Measurements from ENCODE around the gene GOLGA6L22.
"Not testable (repeated sequence)": the region's sequence is repeated elsewhere in the genome, so short reads cannot be mapped to it uniquely, and the experiment has no call there.

GOLGA6L22 gene, protein sequence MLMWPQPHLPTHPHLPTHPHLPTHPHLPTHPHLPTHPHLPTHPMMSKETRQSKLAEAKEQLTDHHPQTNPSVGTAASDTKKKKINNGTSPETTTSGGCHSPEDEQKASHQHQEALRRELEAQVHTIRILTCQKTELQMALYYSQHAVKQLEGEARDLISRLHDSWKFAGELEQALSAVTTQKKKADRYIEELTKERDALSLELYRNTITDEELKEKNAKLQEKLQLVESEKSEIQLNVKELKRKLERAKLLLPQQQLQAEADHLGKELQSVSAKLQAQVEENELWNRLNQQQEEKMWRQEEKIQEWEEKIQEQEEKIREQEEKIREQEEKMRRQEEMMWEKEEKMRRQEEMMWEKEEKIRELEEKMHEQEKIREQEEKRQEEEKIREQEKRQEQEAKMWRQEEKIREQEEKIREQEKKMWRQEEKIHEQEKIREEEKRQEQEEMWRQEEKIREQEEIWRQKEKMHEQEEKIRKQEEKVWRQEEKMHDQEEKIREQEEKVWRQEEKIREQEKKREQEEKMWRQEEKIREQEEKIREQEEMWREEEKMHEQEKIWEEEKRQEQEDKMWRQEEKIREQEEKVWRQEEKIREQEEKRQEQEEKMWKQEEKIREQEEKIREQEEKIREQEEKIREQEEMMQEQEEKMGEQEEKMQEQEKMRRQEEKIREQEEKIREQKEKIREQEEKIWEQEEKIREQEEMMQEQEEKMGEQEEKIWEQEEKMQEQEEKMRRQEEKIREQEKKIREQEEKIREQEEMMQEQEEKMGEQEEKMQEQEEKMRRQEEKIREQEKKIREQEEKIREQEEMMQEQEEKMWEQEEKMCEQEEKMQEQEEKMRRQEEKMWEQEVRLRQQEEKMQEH

DNA sequence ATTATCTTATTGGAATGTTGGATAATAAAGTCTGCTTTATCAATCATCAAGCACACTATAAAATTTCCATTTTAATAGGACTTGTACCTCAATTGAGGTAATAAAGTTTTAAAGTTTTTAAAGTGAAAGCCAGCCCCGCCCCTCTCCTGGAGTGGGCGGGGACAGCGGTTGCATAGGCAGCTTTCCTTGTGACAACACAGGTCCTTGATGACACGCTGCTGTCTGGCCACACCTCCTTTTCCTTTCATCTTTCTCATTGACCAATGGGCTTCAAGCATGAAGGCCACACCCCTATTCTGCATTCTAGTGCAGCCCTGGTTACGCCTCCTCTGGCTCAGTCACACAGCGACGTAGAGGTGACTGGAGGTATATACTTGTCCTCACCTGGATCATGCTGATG lies at the start of gene GOLGA6L22:
TSS of gene GOLGA6L22 (plus strand) at position 301 of the 400 bp plus-strand sequence. CDS start at position 392, 91 bp downstream.
- not testable (repeated sequence) for H3K4me3 ChIP-seq (ENCODE audit: low read length); H3K4me1 ChIP-seq (ENCODE audit: control insufficient read depth, insufficient read depth, low read length); H3K9ac ChIP-seq (ENCODE audit: low read length); H3K36me3 ChIP-seq (ENCODE audit: control insufficient read depth, insufficient read depth, low read length); H3K27ac ChIP-seq (ENCODE audit: low read depth, low read length); H3K27me3 ChIP-seq (ENCODE audit: control insufficient read depth, insufficient read depth, low read length)

DNA sequence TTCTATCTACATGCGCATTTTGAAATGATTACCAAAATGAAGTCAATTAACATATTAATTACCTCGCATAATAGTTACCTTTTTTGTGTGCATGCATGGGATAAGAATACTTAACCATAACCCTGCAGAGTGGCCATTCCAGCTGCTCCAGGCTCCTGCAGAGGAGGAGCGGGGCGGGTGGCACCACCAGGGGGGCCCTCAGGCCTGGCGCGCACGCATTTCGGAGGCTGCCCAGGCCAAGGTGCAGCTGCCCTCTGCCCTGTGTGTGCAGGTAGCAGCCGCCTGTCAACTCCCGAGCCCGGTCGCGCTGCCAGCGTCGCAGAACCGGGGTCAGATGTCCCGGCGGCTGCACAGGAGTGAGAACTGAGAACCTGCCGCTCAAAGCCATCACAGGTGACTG lies 41.4 kb upstream of the GOLGA6L22 start:
- H3K4me3 ChIP-seq (ENCODE audit: low read length); H3K9ac ChIP-seq (ENCODE audit: low read length); H3K27ac ChIP-seq (ENCODE audit: low read depth, low read length); H3K4me1 ChIP-seq (ENCODE audit: control insufficient read depth, insufficient read depth, low read length); H3K27me3 ChIP-seq (ENCODE audit: control insufficient read depth, insufficient read depth, low read length); H3K36me3 ChIP-seq (ENCODE audit: control insufficient read depth, insufficient read depth, low read length): not testable (repeated sequence)

DNA sequence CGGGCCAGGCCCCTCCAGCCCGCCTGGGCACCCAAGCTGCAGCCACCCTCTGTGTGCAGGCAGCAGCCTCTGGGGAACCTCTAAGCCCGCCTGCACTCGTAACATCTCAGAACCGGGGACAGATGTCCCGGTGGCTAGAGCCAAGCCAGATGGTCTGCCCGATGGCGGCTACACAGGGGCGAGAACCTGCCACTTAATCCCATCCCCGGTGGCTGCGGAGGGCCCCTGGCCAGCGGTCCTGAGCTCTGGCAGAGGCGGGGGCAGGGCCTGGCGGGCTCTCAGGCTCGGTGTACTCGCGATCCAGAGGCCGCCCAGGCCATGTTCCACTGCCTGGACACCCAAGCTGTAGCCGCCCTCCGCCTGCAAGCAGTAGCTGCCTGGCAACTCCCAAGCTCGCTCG lies 40.9 kb upstream of the GOLGA6L22 start:
- H3K9ac ChIP-seq (ENCODE audit: low read length); H3K36me3 ChIP-seq (ENCODE audit: control insufficient read depth, insufficient read depth, low read length); H3K27ac ChIP-seq (ENCODE audit: low read depth, low read length); H3K4me1 ChIP-seq (ENCODE audit: control insufficient read depth, insufficient read depth, low read length); H3K4me3 ChIP-seq (ENCODE audit: low read length); H3K27me3 ChIP-seq (ENCODE audit: control insufficient read depth, insufficient read depth, low read length): not testable (repeated sequence)

DNA sequence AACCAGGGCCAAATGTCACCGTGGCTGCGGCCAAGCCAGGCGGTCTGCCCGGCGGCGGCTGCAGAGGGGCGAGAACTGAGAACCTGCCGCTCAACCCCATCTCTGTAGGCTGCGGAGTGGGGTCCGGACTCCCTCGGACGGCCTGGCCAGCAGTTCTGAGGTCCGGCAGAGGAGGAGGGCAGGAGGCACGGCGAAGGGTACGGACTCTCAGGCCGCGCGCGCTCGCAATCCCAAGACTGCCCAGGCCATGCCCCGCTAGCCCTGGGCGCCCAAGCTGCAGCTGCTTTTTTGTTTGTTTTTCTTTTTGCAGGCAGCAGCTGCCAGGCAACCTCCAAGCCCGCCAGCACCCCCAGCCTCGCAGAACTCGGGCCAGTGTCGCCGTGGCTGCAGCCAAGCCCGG lies 40.5 kb upstream of the GOLGA6L22 start:
- H3K27me3 ChIP-seq (ENCODE audit: control insufficient read depth, insufficient read depth, low read length); H3K36me3 ChIP-seq (ENCODE audit: control insufficient read depth, insufficient read depth, low read length); H3K27ac ChIP-seq (ENCODE audit: low read depth, low read length); H3K4me3 ChIP-seq (ENCODE audit: low read length); H3K9ac ChIP-seq (ENCODE audit: low read length); H3K4me1 ChIP-seq (ENCODE audit: control insufficient read depth, insufficient read depth, low read length): not testable (repeated sequence)

DNA sequence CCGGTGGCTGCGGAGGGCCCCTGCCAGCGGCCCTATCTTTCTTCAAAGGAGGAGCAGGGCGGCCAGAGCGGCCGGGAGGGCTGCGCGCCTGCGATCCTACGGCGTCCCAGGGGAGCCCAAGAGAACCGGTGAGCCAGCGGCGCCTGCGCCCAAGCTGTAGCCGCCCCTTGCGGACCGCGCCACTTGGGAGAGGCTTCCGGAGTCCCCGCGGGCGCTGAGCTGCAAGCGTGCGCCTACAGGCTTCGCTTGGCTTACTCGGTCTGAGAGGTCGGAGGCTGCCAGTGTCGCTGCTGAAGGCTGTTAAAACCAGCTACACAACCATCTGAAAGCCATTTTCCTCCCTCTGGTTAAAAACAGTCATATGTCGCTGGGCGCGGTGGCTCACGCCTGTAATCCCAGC lies 40.0 kb upstream of the GOLGA6L22 start:
- not testable (repeated sequence) for H3K9ac ChIP-seq (ENCODE audit: low read length); H3K4me1 ChIP-seq (ENCODE audit: control insufficient read depth, insufficient read depth, low read length); H3K4me3 ChIP-seq (ENCODE audit: low read length); H3K27me3 ChIP-seq (ENCODE audit: control insufficient read depth, insufficient read depth, low read length); H3K27ac ChIP-seq (ENCODE audit: low read depth, low read length); H3K36me3 ChIP-seq (ENCODE audit: control insufficient read depth, insufficient read depth, low read length)

DNA sequence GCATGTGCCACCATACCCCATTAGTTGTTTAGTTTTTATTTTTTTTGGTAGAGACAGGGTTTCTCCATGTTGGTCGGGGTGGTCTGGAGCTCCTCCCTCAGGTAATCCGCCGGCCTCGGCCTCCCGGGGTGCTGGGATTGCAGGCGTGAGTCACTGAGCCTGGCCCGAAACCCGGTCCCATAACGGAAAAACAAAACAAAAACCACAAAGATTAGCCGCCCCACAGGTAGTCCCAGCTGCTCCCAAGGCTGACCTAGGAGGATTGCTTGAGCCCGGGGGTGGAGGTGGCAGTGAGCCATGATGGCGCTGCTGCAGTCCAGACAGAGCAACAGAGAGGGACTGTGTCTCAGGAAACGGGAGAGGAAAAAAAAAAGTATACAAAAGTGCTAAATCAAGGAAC lies 38.4 kb upstream of the GOLGA6L22 start:
- H3K27me3 ChIP-seq (ENCODE audit: control insufficient read depth, insufficient read depth, low read length); H3K4me1 ChIP-seq (ENCODE audit: control insufficient read depth, insufficient read depth, low read length); H3K9ac ChIP-seq (ENCODE audit: low read length); H3K27ac ChIP-seq (ENCODE audit: low read depth, low read length); H3K36me3 ChIP-seq (ENCODE audit: control insufficient read depth, insufficient read depth, low read length); H3K4me3 ChIP-seq (ENCODE audit: low read length): not testable (repeated sequence)

DNA sequence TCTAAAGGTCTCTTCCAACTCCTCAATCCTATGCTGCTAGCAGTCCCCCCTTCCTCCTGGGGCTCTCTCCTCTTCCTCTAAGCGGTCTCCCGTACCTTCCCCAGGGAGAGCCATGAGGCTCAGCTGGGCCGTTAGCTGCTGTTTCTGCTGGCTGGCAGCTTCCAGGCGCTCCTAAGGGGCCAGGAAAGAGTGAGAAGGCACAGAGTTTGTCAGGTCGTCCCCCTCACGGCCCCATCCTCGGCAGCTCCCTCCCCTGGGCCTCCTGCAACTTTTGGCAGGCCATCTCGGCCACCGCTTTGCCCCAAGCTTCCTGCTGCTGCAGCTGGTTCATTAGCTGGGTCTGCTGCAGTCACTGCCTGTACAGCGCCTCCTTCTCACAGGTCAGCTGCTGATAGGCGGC lies 29.3 kb upstream of the GOLGA6L22 start:
- H3K4me1 ChIP-seq (ENCODE audit: control insufficient read depth, insufficient read depth, low read length), result not testable (repeated sequence)

DNA sequence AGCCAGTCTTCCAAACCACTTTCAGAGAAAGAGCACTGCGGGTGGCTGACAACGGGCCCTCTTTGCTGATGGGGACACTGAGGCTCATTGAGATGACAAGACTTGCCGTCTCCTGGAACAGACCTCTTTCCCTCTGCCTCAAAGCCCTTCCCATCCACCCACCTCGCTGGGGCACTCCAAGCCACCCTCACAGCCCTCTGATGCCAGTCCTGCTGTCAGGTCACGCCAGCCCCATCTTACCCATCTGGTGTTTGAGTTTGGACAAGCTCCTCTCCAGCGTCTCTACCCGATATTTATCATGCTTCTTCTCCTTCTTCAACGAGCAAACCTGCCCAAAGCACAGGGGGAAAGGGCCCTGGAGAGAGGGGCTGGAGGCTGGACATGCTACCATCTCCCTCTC lies 27.0 kb upstream of the GOLGA6L22 start:
- not testable (repeated sequence) for H3K4me1 ChIP-seq (ENCODE audit: control insufficient read depth, insufficient read depth, low read length); H3K36me3 ChIP-seq (ENCODE audit: control insufficient read depth, insufficient read depth, low read length); H3K27ac ChIP-seq (ENCODE audit: low read depth, low read length); H3K4me3 ChIP-seq (ENCODE audit: low read length); H3K27me3 ChIP-seq (ENCODE audit: control insufficient read depth, insufficient read depth, low read length); H3K9ac ChIP-seq (ENCODE audit: low read length)

More for the DNA sequence above, 29.3 kb upstream of the GOLGA6L22 start:
- not testable (repeated sequence) for H3K9ac ChIP-seq (ENCODE audit: low read length); H3K4me3 ChIP-seq (ENCODE audit: low read length); H3K36me3 ChIP-seq (ENCODE audit: control insufficient read depth, insufficient read depth, low read length); H3K27ac ChIP-seq (ENCODE audit: low read depth, low read length); H3K27me3 ChIP-seq (ENCODE audit: control insufficient read depth, insufficient read depth, low read length)

DNA sequence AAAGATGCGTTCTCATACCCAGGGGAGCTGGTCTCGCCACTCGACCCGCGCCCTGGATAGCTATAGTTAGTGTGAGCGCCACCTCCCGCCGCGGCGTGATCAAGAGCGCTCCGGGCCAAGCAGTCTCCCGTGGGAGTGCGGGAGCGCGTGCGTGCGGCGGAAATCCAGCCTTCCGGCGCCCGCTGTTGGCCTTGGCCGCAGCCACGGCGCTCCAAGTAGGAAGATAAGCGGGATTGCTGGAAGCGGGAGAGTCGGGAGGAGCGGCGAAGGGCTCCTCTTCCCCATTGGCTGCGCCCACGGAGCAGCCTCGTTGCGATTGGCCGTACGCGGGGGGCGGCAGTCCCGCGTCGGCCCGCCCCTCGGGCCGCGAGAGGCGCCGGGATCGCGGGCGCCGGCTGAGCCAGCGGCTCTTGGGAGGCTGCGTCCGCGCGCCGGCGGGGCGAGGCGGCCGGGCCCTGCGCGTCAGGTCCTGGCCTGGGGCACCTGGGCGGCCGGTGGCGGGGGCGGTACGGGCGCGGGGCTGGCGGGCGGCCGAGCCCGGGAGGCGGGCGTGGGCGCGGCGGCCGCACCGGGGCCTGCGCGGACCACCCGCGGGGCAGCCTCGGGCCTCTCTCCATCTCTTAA lies 35.9 kb downstream of the GOLGA6L22 start:
- H3K27ac ChIP-seq (ENCODE audit: low read depth, low read length); H3K4me3 ChIP-seq (ENCODE audit: low read length); H3K4me1 ChIP-seq (ENCODE audit: control insufficient read depth, insufficient read depth, low read length); H3K36me3 ChIP-seq (ENCODE audit: control insufficient read depth, insufficient read depth, low read length); H3K9ac ChIP-seq (ENCODE audit: low read length); H3K27me3 ChIP-seq (ENCODE audit: control insufficient read depth, insufficient read depth, low read length): not testable (repeated sequence)

DNA sequence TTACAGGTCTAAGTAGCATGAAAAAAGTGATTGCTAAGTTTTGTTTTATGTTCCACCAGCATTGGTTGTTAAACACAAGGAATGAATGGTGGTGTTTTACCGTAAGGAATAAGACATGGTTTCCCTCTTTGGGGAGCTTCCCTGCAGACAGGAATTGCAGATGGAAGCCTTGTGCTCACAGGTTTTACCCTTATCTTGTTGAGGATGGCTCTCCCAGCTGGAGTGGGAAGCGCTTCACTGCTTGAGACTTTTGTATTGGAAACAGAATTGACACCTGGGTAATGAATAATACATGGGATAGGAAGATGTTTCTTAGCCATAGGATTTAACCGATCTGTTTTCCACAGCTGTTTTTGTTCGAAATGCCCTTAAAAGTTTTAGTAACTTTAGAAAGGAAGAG lies 38.5 kb downstream of the GOLGA6L22 start:
- H3K36me3 ChIP-seq (ENCODE audit: control insufficient read depth, insufficient read depth, low read length); H3K27me3 ChIP-seq (ENCODE audit: control insufficient read depth, insufficient read depth, low read length); H3K4me3 ChIP-seq (ENCODE audit: low read length); H3K4me1 ChIP-seq (ENCODE audit: control insufficient read depth, insufficient read depth, low read length); H3K9ac ChIP-seq (ENCODE audit: low read length); H3K27ac ChIP-seq (ENCODE audit: low read depth, low read length): not testable (repeated sequence)

DNA sequence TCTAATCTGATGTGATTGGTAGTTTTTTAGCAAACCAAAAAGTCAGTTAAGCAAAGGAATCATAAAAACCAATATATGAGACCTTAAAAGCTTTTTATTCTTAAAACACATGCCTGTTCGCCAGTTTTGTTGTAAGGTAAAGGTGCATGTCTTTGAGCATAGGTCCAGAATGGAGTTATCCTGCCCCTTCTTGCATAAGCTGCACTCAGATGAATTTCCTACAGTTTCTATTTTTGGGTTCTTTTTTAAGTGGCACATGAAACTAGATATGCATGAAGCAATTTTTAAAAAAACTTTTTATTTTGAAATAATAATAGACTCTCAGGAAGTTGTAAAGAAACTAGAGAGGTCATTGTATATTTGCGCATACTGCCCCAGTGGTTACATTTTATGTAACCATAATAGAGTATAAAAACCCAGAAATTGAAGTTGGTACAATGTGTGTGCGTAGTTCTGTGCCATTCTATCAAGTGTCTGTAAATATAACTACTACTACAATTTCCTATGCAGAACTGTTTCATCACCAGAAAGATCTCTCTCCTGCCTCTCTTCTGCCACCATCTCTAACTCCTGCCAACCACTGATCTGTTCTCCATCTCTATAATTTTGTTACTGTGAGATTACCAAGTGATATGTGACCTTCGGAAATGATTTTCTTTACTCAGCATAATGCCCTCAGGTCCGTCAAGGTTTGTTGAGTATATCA lies 39.7 kb downstream of the GOLGA6L22 start:
- H3K4me1 ChIP-seq (ENCODE audit: control insufficient read depth, insufficient read depth, low read length); H3K27ac ChIP-seq (ENCODE audit: low read depth, low read length); H3K27me3 ChIP-seq (ENCODE audit: control insufficient read depth, insufficient read depth, low read length); H3K36me3 ChIP-seq (ENCODE audit: control insufficient read depth, insufficient read depth, low read length); H3K4me3 ChIP-seq (ENCODE audit: low read length); H3K9ac ChIP-seq (ENCODE audit: low read length): not testable (repeated sequence)

DNA sequence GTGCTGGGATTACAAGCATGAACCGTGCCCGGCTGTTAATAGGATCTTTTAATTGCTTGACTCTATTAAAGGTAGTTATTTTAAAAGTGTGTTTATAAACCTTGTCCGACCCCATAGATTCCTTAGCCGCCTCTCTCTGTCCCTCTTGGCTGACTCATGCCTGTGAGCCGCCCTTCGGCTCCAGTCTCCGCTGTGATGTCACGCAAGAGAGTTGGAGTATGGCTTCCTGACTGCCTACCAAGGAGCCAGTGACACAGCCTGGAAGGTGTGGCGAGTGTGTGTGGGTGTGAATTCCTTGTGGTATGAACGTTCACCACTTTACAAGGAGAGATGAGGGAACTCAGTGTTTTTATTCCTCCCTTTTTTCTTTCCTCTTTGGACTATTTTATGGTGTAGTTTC lies 43.6 kb downstream of the GOLGA6L22 start:
- H3K9ac ChIP-seq (ENCODE audit: low read length); H3K27ac ChIP-seq (ENCODE audit: low read depth, low read length); H3K27me3 ChIP-seq (ENCODE audit: control insufficient read depth, insufficient read depth, low read length); H3K4me3 ChIP-seq (ENCODE audit: low read length); H3K36me3 ChIP-seq (ENCODE audit: control insufficient read depth, insufficient read depth, low read length); H3K4me1 ChIP-seq (ENCODE audit: control insufficient read depth, insufficient read depth, low read length): not testable (repeated sequence)

All from rectal smooth muscle tissue (tissue), 1 donor.